ENCODE measurements around the gene FRMD4A. TPM values are rescaled to one million over a fixed set of nuclear protein-coding genes. Genes with fewer than 3 reads are reported as not detected.

Gene FRMD4A
- total RNA-seq, 2 donors from 2014 or later, result 0.35 to 0.50 TPM

GRCh38 chr10:13643016-13643415, 687.7 kb downstream of the FRMD4A start:
- Mint-ChIP-seq H3K9me3 (peaks cover 20 to 21% of the 10 kb centered on the region in 2 donors), H3K36me3 (ENCODE audit: insufficient read depth in 2 of 2) (peaks cover 28 to 35% of the 10 kb centered on the region in 2 donors), H3K27me3 (ENCODE audit: low read depth) (no peaks in the 10 kb centered on the region), H3K4me3 (no peak overlapping the region), H3K4me1 (ENCODE audit: low read depth) (no peaks in the 10 kb centered on the region), H3K27ac (no peak overlapping the region)
- ATAC-seq (replicated peaks in 1 of 2), result no peak
- DNase-seq, result no peak

- no peak overlapping the region for H3K27ac Mint-ChIP-seq
- no peak for ATAC-seq (replicated peaks in 1 of 2)
Observed at GRCh38 chr10:13642293-13642692, 688.4 kb downstream of the FRMD4A start.

GRCh38 chr10:13637894-13638293, 692.8 kb downstream of the FRMD4A start:
- Mint-ChIP-seq H3K27me3 (ENCODE audit: low read depth) (no peaks in the 10 kb centered on the region), H3K36me3 (ENCODE audit: insufficient read depth in 2 of 2) (peaks cover 28 to 38% of the 10 kb centered on the region in 2 donors), H3K27ac (no peak overlapping the region), H3K9me3 (peaks cover 20 to 21% of the 10 kb centered on the region in 2 donors), H3K4me3 (no peak overlapping the region), H3K4me1 (ENCODE audit: low read depth) (no peaks in the 10 kb centered on the region)
- ATAC-seq (replicated peaks in 1 of 2) (no peak), DNase-seq (no peak)

More at GRCh38 chr10:13642293-13642692, 688.4 kb downstream of the FRMD4A start:
- Mint-ChIP-seq H3K4me3 (no peak overlapping the region), H3K9me3 (peaks cover 20 to 21% of the 10 kb centered on the region in 2 donors), H3K36me3 (ENCODE audit: insufficient read depth in 2 of 2) (peaks cover 30 to 37% of the 10 kb centered on the region in 2 donors), H3K4me1 (ENCODE audit: low read depth) (no peaks in the 10 kb centered on the region), H3K27me3 (ENCODE audit: low read depth) (no peaks in the 10 kb centered on the region)
- DNase-seq, result no peak

GRCh38 chr10:13637303-13637856, 693.3 kb downstream of the FRMD4A start:
- no peaks in the 10 kb centered on the region for H3K4me1 Mint-ChIP-seq (ENCODE audit: low read depth)
- H3K4me3 Mint-ChIP-seq, result no peak overlapping the region
- no peak overlapping the region for H3K27ac Mint-ChIP-seq
- peaks cover 16 to 19% of the 10 kb centered on the region in 2 donors for H3K9me3 Mint-ChIP-seq
- H3K36me3 Mint-ChIP-seq (ENCODE audit: insufficient read depth in 2 of 2), result peaks cover 23 to 34% of the 10 kb centered on the region in 2 donors
- DNase-seq, result no peak
- H3K27me3 Mint-ChIP-seq (ENCODE audit: low read depth), result no peaks in the 10 kb centered on the region
- ATAC-seq (replicated peaks in 1 of 2), result no peak

GRCh38 chr10:13636776-13637175, 693.9 kb downstream of the FRMD4A start:
- H3K9me3 Mint-ChIP-seq, result peaks cover 11 to 14% of the 10 kb centered on the region in 2 donors
- H3K27me3 Mint-ChIP-seq (ENCODE audit: low read depth), result no peaks in the 10 kb centered on the region
- DNase-seq (no peak), ATAC-seq (replicated peaks in 1 of 2) (no peak)
- H3K27ac Mint-ChIP-seq, result no peak overlapping the region
- H3K4me3 Mint-ChIP-seq, result no peak overlapping the region
- peaks cover 19 to 28% of the 10 kb centered on the region in 2 donors for H3K36me3 Mint-ChIP-seq (ENCODE audit: insufficient read depth in 2 of 2)
- no peaks in the 10 kb centered on the region for H3K4me1 Mint-ChIP-seq (ENCODE audit: low read depth)

GRCh38 chr10:13634207-13634606, 696.5 kb downstream of the FRMD4A start:
- H3K27me3 Mint-ChIP-seq (ENCODE audit: low read depth), result no peaks in the 10 kb centered on the region
- DNase-seq, result no peak
- no peak overlapping the region for H3K27ac Mint-ChIP-seq
- ATAC-seq (replicated peaks in 1 of 2), result no peak
- peaks cover 0 to 2% of the 10 kb centered on the region in 2 donors for H3K9me3 Mint-ChIP-seq
- H3K36me3 Mint-ChIP-seq (ENCODE audit: insufficient read depth in 2 of 2), result peaks cover 6 to 11% of the 10 kb centered on the region in 2 donors
- H3K4me1 Mint-ChIP-seq (ENCODE audit: low read depth), result no peaks in the 10 kb centered on the region
- H3K4me3 Mint-ChIP-seq, result no peak overlapping the region

- peaks cover 4 to 8% of the 10 kb centered on the region in 2 donors for H3K36me3 Mint-ChIP-seq (ENCODE audit: insufficient read depth in 2 of 2)
- peaks cover 0 to under 1% of the 10 kb centered on the region in 2 donors for H3K9me3 Mint-ChIP-seq
- no peak for ATAC-seq (replicated peaks in 1 of 2)
- no peak overlapping the region for H3K27ac Mint-ChIP-seq
- H3K4me1 Mint-ChIP-seq (ENCODE audit: low read depth), result no peaks in the 10 kb centered on the region
- H3K27me3 Mint-ChIP-seq (ENCODE audit: low read depth), result no peaks in the 10 kb centered on the region
- DNase-seq, result no peak
- no peak overlapping the region for H3K4me3 Mint-ChIP-seq
Observed at GRCh38 chr10:13633689-13634088, 697.0 kb downstream of the FRMD4A start.

GRCh38 chr10:13632884-13633440, 697.8 kb downstream of the FRMD4A start:
- no peak for DNase-seq
- Mint-ChIP-seq H3K9me3 (no peaks in the 10 kb centered on the region), H3K36me3 (ENCODE audit: insufficient read depth in 2 of 2) (peaks cover 2 to 4% of the 10 kb centered on the region in 2 donors), H3K4me3 (no peak overlapping the region), H3K27me3 (ENCODE audit: low read depth) (no peaks in the 10 kb centered on the region), H3K4me1 (ENCODE audit: low read depth) (no peaks in the 10 kb centered on the region), H3K27ac (no peak overlapping the region)
- ATAC-seq (replicated peaks in 1 of 2), result no peak

GRCh38 chr10:13632440-13632839, 698.3 kb downstream of the FRMD4A start:
- Mint-ChIP-seq H3K27ac (no peak overlapping the region), H3K4me1 (ENCODE audit: low read depth) (no peaks in the 10 kb centered on the region), H3K9me3 (no peaks in the 10 kb centered on the region), H3K27me3 (ENCODE audit: low read depth) (no peaks in the 10 kb centered on the region), H3K36me3 (ENCODE audit: insufficient read depth in 2 of 2) (peaks cover 0 to 2% of the 10 kb centered on the region in 2 donors), H3K4me3 (no peak overlapping the region)
- ATAC-seq (replicated peaks in 1 of 2), result no peak
- DNase-seq, result no peak

GRCh38 chr10:13631594-13631993, 699.1 kb downstream of the FRMD4A start:
- no peak for ATAC-seq (replicated peaks in 1 of 2)
- no peaks in the 10 kb centered on the region for H3K9me3 Mint-ChIP-seq

GRCh38 chr10:13630231-13630630, 700.5 kb downstream of the FRMD4A start:
- Mint-ChIP-seq H3K27ac (no peak overlapping the region), H3K9me3 (no peaks in the 10 kb centered on the region), H3K27me3 (ENCODE audit: low read depth) (no peaks in the 10 kb centered on the region), H3K4me3 (no peak overlapping the region), H3K4me1 (ENCODE audit: low read depth) (no peaks in the 10 kb centered on the region), H3K36me3 (ENCODE audit: insufficient read depth in 2 of 2) (peaks cover 0 to 2% of the 10 kb centered on the region in 2 donors)
- ATAC-seq (replicated peaks in 1 of 2) (no peak), DNase-seq (no peak)

More at GRCh38 chr10:13631594-13631993, 699.1 kb downstream of the FRMD4A start:
- Mint-ChIP-seq H3K4me3 (no peak overlapping the region), H3K4me1 (ENCODE audit: low read depth) (no peaks in the 10 kb centered on the region), H3K36me3 (ENCODE audit: insufficient read depth in 2 of 2) (peaks cover 0 to 2% of the 10 kb centered on the region in 2 donors), H3K27ac (no peak overlapping the region), H3K27me3 (ENCODE audit: low read depth) (no peaks in the 10 kb centered on the region)
- DNase-seq, result no peak

- Mint-ChIP-seq H3K27me3 (ENCODE audit: low read depth) (no peaks in the 10 kb centered on the region), H3K36me3 (ENCODE audit: insufficient read depth in 2 of 2) (peaks cover 0 to under 1% of the 10 kb centered on the region in 2 donors), H3K4me3 (no peak overlapping the region), H3K4me1 (ENCODE audit: low read depth) (no peaks in the 10 kb centered on the region), H3K9me3 (no peaks in the 10 kb centered on the region), H3K27ac (no peak overlapping the region)
- DNase-seq, result no peak
- no peak for ATAC-seq (replicated peaks in 1 of 2)
Observed at GRCh38 chr10:13629116-13629515, 701.6 kb downstream of the FRMD4A start.

GRCh38 chr10:13628661-13629060, 702.1 kb downstream of the FRMD4A start:
- no peak overlapping the region for H3K27ac Mint-ChIP-seq
- no peaks in the 10 kb centered on the region for H3K9me3 Mint-ChIP-seq
- no peak for ATAC-seq (replicated peaks in 1 of 2)
- no peak overlapping the region for H3K4me3 Mint-ChIP-seq
- no peak for DNase-seq
- no peaks in the 10 kb centered on the region for H3K36me3 Mint-ChIP-seq (ENCODE audit: insufficient read depth in 2 of 2)
- H3K27me3 Mint-ChIP-seq (ENCODE audit: low read depth), result no peaks in the 10 kb centered on the region
- H3K4me1 Mint-ChIP-seq (ENCODE audit: low read depth), result no peaks in the 10 kb centered on the region
